GM23248 (cell line): ENCODE results near the gene AVPR2.

Source experiments
- EZH2 ChIP-seq: fragments of 200-600 bp; sonication (generic); IDR thresholded peaks from 2 replicates; pipeline ENCODE4 v1.6.1; 2018; ENCODE audit warnings: antibody characterized with exemption, mild to moderate bottlenecking; ENCODE audit not compliant: insufficient read depth, poor library complexity, severe bottlenecking
- EZH2phosphoT487 ChIP-seq: fragments of 200-600 bp; sonication (generic); IDR thresholded peaks from 2 replicates; pipeline ENCODE4 v1.6.1; 2018; ENCODE audit warnings: antibody characterized with exemption, moderate library complexity, mild to moderate bottlenecking, low read depth; ENCODE audit not compliant: insufficient read depth

GRCh38 chrX:153952373-153953026, 48.0 kb downstream of the AVPR2 start:
- TF ChIP-seq EZH2phosphoT487, result no peak
- no peak for TF ChIP-seq EZH2
